Measurements from ENCODE around the gene STK11.
"Not testable (repeated sequence)": the region's sequence is repeated elsewhere in the genome, so short reads cannot be mapped to it uniquely, and the experiment has no call there.

The STK11 gene

GRCh38 chr19:1169411-1169791, 36.2 kb upstream of the STK11 start:
- in situ Hi-C loops (cut with MboI; ENCODE audit: low sequenced_read_pairs), result no loop called here

- in situ Hi-C loops (cut with MboI; ENCODE audit: low sequenced_read_pairs), result no loop called here
Measured at GRCh38 chr19:1169921-1170885, 35.4 kb upstream of the STK11 start.

GRCh38 chr19:1170938-1171754, 34.4 kb upstream of the STK11 start:
- in situ Hi-C loops (cut with MboI; ENCODE audit: low sequenced_read_pairs), result no loop called here

- in situ Hi-C loops (cut with MboI; ENCODE audit: low sequenced_read_pairs), result no loop called here
Measured at GRCh38 chr19:1171755-1172352, 33.7 kb upstream of the STK11 start.

GRCh38 chr19:1172353-1173158, 33.0 kb upstream of the STK11 start:
- in situ Hi-C loops (cut with MboI; ENCODE audit: low sequenced_read_pairs), result no loop called here

- in situ Hi-C loops (cut with MboI; ENCODE audit: low sequenced_read_pairs), result no loop called here
Measured at GRCh38 chr19:1173159-1173844, 32.3 kb upstream of the STK11 start.

GRCh38 chr19:1173845-1174809, 31.5 kb upstream of the STK11 start, which contains the start of gene SBNO2:
SBNO2 (minus strand) TSS chr19:1174268; CDS start chr19:1154276, 19,992 bp downstream.
- in situ Hi-C loops (cut with MboI; ENCODE audit: low sequenced_read_pairs), result no loop called here

- in situ Hi-C loops (cut with MboI; ENCODE audit: low sequenced_read_pairs), result no loop called here
Measured at GRCh38 chr19:1177322-1178114, 28.1 kb upstream of the STK11 start.

- in situ Hi-C loops (cut with MboI; ENCODE audit: low sequenced_read_pairs), result no loop called here
Measured at GRCh38 chr19:1181606-1182005, 24.0 kb upstream of the STK11 start.

- in situ Hi-C loops (cut with MboI; ENCODE audit: low sequenced_read_pairs), result no loop called here
Measured at GRCh38 chr19:1182068-1182467, 23.5 kb upstream of the STK11 start.

GRCh38 chr19:1182727-1183126, 22.9 kb upstream of the STK11 start:
- in situ Hi-C loops (cut with MboI; ENCODE audit: low sequenced_read_pairs), result no loop called here

- in situ Hi-C loops (cut with MboI; ENCODE audit: low sequenced_read_pairs), result no loop called here
Measured at GRCh38 chr19:1183543-1184172, 21.9 kb upstream of the STK11 start.

GRCh38 chr19:1189419-1189818, 16.2 kb upstream of the STK11 start:
- in situ Hi-C loops (cut with MboI; ENCODE audit: low sequenced_read_pairs), result no loop called here

- in situ Hi-C loops (cut with MboI; ENCODE audit: low sequenced_read_pairs), result no loop called here
Measured at GRCh38 chr19:1199531-1199930, 6.0 kb upstream of the STK11 start.

- in situ Hi-C loops (cut with MboI; ENCODE audit: low sequenced_read_pairs), result not testable (repeated sequence)
Measured at GRCh38 chr19:1200614-1201013, 5.0 kb upstream of the STK11 start.

GRCh38 chr19:1206150-1206863, 729 bp downstream of the STK11 start:
- in situ Hi-C loops (cut with MboI; ENCODE audit: low sequenced_read_pairs), result no loop called here
